Measurements from ENCODE around the gene KANSL1. TPM values are rescaled to one million over a fixed set of nuclear protein-coding genes. Genes with fewer than 3 reads are reported as not detected.

KANSL1 gene
- total RNA-seq, 1 donor from 2014 or later, result 56.2 TPM

GRCh38 chr17:46163929-46164594, 29.2 kb downstream of the KANSL1 start:
- TF ChIP-seq CTCF (IDR thresholded peaks at IDR 0.05; ENCODE audit: insufficient read depth, low read length, poor library complexity, severe bottlenecking), result no peak
- Histone ChIP-seq H3K27me3 (ENCODE audit: control insufficient read depth, insufficient read depth, low read length) (no peaks in the 10 kb centered on the region), H3K4me3 (ENCODE audit: low read depth, low read length) (no peak overlapping the region), H3K36me3 (ENCODE audit: control insufficient read depth, insufficient read depth, low read length) (no peaks in the 10 kb centered on the region)
- no peak for DNase-seq (ENCODE audit: low read depth)

DNA sequence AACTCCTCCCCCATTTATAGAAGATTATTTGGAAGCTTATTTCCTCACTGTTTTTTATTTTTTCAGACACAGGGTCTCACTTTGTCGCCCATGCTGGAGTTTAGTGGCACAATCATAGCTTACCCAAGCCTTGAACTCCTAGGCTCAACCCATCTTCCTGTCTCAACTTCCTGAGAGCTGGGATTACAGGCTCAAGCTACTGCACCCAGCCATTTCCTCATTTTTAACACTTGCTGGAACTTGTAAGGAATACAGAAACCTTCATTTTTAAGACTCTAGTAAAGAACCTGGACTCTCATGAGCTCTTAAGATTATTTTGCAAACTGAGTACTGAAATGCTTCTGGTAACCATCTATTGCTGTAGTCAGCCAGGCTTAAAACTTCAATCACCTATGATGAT, 29.9 kb downstream of the KANSL1 start:
- no peak for DNase-seq (ENCODE audit: low read depth)
- TF ChIP-seq CTCF (IDR thresholded peaks at IDR 0.05; ENCODE audit: insufficient read depth, low read length, poor library complexity, severe bottlenecking), result no peak
- H3K36me3 ChIP-seq (ENCODE audit: control insufficient read depth, insufficient read depth, low read length), result no peaks in the 10 kb centered on the region
- H3K27me3 ChIP-seq (ENCODE audit: control insufficient read depth, insufficient read depth, low read length), result no peaks in the 10 kb centered on the region
- no peak overlapping the region for H3K4me3 ChIP-seq (ENCODE audit: low read depth, low read length)

DNA sequence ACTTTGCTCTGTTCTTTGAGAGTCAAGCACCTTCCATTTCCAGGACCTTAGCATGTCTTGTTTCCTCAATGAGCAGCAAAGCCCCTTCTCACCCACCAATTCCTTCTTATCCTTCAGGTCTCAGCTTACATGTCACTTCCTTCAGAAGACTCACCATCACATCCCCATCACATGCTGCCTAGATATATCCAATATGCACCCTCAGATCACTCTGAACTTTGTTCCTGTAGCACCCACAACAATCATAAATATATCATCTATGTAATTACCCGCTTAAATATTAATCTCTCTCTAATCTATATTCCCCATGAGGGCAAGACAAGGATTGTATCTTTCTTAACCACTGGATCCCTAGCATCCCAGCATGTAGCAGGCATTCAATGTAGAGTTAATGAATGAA, 30.4 kb downstream of the KANSL1 start:
- H3K36me3 ChIP-seq (ENCODE audit: control insufficient read depth, insufficient read depth, low read length), result no peaks in the 10 kb centered on the region
- no peak for DNase-seq (ENCODE audit: low read depth)
- no peak for TF ChIP-seq CTCF (IDR thresholded peaks at IDR 0.05; ENCODE audit: insufficient read depth, low read length, poor library complexity, severe bottlenecking)
- no peaks in the 10 kb centered on the region for H3K27me3 ChIP-seq (ENCODE audit: control insufficient read depth, insufficient read depth, low read length)
- H3K4me3 ChIP-seq (ENCODE audit: low read depth, low read length), result no peak overlapping the region

DNA sequence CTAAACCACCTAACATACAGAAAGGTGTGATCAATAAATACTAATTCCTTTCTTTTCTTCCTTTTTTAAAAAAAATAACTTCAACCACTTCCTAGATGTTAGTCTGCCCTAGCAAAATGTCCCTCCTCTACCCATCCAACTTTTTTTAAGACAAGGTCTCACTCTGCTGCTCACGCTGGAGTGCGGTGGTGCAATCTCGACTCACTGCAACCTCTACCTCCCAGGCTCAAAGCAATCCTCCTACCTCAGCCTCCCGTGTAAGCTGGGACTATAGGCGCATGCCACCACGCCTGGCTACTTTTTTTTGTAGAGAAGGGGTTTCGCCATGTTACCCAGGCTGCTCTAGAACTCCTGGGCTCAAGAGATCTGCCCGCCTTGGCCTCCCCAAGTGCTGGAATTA, 33.1 kb downstream of the KANSL1 start:
- no peak for DNase-seq (ENCODE audit: low read depth)

GRCh38 chr17:46159686-46160085, 33.5 kb downstream of the KANSL1 start:
- Histone ChIP-seq H3K36me3 (ENCODE audit: control insufficient read depth, insufficient read depth, low read length) (no peaks in the 10 kb centered on the region), H3K27me3 (ENCODE audit: control insufficient read depth, insufficient read depth, low read length) (no peaks in the 10 kb centered on the region), H3K4me3 (ENCODE audit: low read depth, low read length) (no peak overlapping the region)
- TF ChIP-seq CTCF (IDR thresholded peaks at IDR 0.05; ENCODE audit: insufficient read depth, low read length, poor library complexity, severe bottlenecking), result no peak
- no peak for DNase-seq (ENCODE audit: low read depth)

More for the DNA sequence above, 33.1 kb downstream of the KANSL1 start:
- TF ChIP-seq CTCF (IDR thresholded peaks at IDR 0.05; ENCODE audit: insufficient read depth, low read length, poor library complexity, severe bottlenecking), result no peak
- Histone ChIP-seq H3K4me3 (ENCODE audit: low read depth, low read length) (no peak overlapping the region), H3K27me3 (ENCODE audit: control insufficient read depth, insufficient read depth, low read length) (no peaks in the 10 kb centered on the region), H3K36me3 (ENCODE audit: control insufficient read depth, insufficient read depth, low read length) (no peaks in the 10 kb centered on the region)
